Bronchial epithelial cell (primary cell): ENCODE measurements around the gene RIPOR2. TPM values are rescaled to one million over a fixed set of nuclear protein-coding genes. Genes with fewer than 3 reads are reported as not detected.
"Not testable (repeated sequence)": the region's sequence is repeated elsewhere in the genome, so short reads cannot be mapped to it uniquely, and the experiment has no call there.

Experiments used
- DNase-seq: peaks from one replicate; pipeline ENCODE4 v3.0.0-alpha.2; 2010; ENCODE audit warnings: low read depth
- FAIRE-seq: peaks from 2 replicates; lab custom pipeline; 2011; peaks lifted over from hg19 to GRCh38; lab: Jason Lieb, UNC
- H3K27me3 ChIP-seq: 2 replicates; pipeline ENCODE4 v1.5.1; 2011; ENCODE audit warnings: low read length; ENCODE audit not compliant: control insufficient read depth, insufficient read depth
- H3K36me3 ChIP-seq: 2 replicates; pipeline ENCODE4 v1.5.1; 2011; ENCODE audit warnings: low read length; ENCODE audit not compliant: control insufficient read depth, insufficient read depth
- H3K4me3 ChIP-seq: 2 replicates; pipeline ENCODE4 v1.5.1; 2011; ENCODE audit warnings: mild to moderate bottlenecking, low read depth, low read length, control low read depth
- CTCF ChIP-seq: IDR thresholded peaks from 2 replicates; pipeline ENCODE4 v1.5.1; 2011; ENCODE audit warnings: mild to moderate bottlenecking, moderate library complexity, low read length, control low read depth, inconsistent platforms; ENCODE audit not compliant: insufficient read depth, severe bottlenecking
- total RNA-seq: library from RNA; depleted of rRNA; stranded (reverse); fragments of >200 nt; gene quantifications from 2 replicates; pipeline ENCODE4 v1.2.1, GENCODE V29; 2014

RIPOR2 gene
- total RNA-seq, 1 donor from 2014 or later: under 0.01 TPM

DNA sequence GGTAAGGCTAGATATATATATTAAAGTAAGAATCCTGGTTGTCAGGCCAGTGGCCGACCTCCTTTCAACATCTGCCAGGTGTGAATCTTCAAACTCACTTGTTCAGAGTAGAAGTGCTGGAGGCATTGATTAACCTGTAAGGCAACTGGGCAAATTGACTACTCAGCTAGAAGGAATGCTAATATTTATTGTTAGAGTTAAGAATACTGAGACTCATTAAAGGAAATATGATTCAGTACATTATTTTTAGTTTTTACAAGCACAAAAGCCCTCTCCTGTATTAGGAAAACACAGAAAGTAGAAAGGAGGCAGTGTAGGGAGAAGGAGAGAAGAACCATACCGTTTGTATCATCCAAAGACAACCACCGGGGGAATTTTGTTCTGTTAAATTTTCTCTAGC lies 53.5 kb downstream of the RIPOR2 start:
- FAIRE-seq: no peak
- DNase-seq: peak; percentile 68
- no peak for TF ChIP-seq CTCF
- no peak overlapping the region for H3K4me3 ChIP-seq
- no peaks in the 10 kb centered on the region for H3K27me3 ChIP-seq
- no peaks in the 10 kb centered on the region for H3K36me3 ChIP-seq

DNA sequence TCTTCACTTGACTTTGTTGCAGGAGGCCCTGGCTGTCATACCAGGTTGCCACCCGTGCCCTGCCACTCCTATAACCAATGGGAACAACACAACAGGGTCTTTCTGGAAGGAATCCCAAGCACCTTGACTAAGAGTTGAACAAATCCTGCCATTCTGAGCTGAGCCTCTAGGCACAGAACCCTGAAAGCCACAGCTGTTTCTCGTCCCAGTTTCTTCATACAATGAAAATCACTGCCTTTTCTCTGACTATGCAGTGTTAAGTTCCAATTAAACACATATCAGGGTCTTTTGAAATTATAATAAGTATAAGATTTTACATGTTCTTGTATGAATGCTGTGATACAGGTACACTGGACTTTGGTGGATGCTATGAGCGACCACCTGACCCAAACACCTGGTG lies 54.4 kb downstream of the RIPOR2 start:
- DNase-seq (no peak), FAIRE-seq (no peak)
- H3K27me3 ChIP-seq: no peaks in the 10 kb centered on the region
- no peaks in the 10 kb centered on the region for H3K36me3 ChIP-seq
- no peak for TF ChIP-seq CTCF
- no peak overlapping the region for H3K4me3 ChIP-seq

DNA sequence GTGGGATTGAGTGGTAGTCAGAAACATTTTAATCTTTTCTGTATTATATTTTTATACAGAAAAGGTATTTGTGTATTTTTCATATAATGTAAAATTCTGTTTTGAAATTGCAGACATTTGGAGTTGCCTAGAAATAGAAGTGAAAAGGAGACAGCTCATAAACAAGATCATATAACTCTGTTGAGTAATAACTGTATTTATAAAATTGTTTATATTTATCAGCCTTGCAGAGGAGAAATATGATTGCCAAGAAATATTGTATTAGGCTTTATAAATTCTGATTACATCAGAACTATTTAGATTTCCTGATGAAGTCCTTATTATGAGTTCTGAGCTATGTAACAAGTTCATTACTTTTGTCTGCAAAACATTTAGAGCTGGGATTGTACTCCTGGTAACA lies 55.3 kb downstream of the RIPOR2 start:
- Histone ChIP-seq H3K36me3 (no peaks in the 10 kb centered on the region), H3K4me3 (no peak overlapping the region), H3K27me3 (no peaks in the 10 kb centered on the region)
- DNase-seq (no peak), FAIRE-seq (no peak)
- no peak for TF ChIP-seq CTCF

GRCh38 chr6:24879351-24879750 lies 56.4 kb downstream of the RIPOR2 start:
- no peaks in the 10 kb centered on the region for H3K27me3 ChIP-seq
- TF ChIP-seq CTCF: no peak
- DNase-seq: no peak
- no peak for FAIRE-seq
- no peaks in the 10 kb centered on the region for H3K36me3 ChIP-seq
- H3K4me3 ChIP-seq: no peak overlapping the region

GRCh38 chr6:24877747-24878146 lies 58.0 kb downstream of the RIPOR2 start:
- not testable (repeated sequence) for H3K27me3 ChIP-seq, H3K4me3 ChIP-seq, H3K36me3 ChIP-seq, DNase-seq, FAIRE-seq

GRCh38 chr6:24876499-24877465 lies 59.0 kb downstream of the RIPOR2 start:
- no peak for TF ChIP-seq CTCF
- Histone ChIP-seq H3K36me3 (no peaks in the 10 kb centered on the region), H3K27me3 (no peaks in the 10 kb centered on the region), H3K4me3 (no peak overlapping the region)
- no peak for FAIRE-seq
- DNase-seq: peak; percentile 30
